ENCODE results near the gene EIF2B5.

Gene EIF2B5

GRCh38 chr3:184192889-184193288, 57.7 kb downstream of the EIF2B5 start:
- DNase-seq (ENCODE audit: extremely low read depth in 1 of 2, low read depth in 1 of 2) = no peak

- no peak for DNase-seq (ENCODE audit: extremely low read depth in 1 of 2, low read depth in 1 of 2)
These were observed 58.9 kb downstream of the EIF2B5 start for GRCh38 chr3:184193991-184194539.

All from stimulated activated CD8-positive, alpha-beta memory T cell treated with anti-CD3 and anti-CD28 coated beads, Interleukin-7, amount 100 ng/mL, for 48 hours (primary cell).